ENCODE results near the gene G3BP1.

Gene G3BP1

GRCh38 chr5:151810897-151811296, 39.1 kb downstream of the G3BP1 start:
- H3K4me2 ChIP-seq (ENCODE audit: low read length), result no peak overlapping the region
- peaks cover 4% of the 10 kb centered on the region for H3K79me2 ChIP-seq (ENCODE audit: insufficient read depth, low read length)
- H2AFZ ChIP-seq (ENCODE audit: low read length), result no peak overlapping the region

GRCh38 chr5:151811593-151812321, 40.0 kb downstream of the G3BP1 start:
- Histone ChIP-seq H3K9me2 (ENCODE audit: low read depth, low read length) (no peaks in the 10 kb centered on the region), H3K27me3 (ENCODE audit: insufficient read depth, low read length) (no peaks in the 10 kb centered on the region), H3K27ac (ENCODE audit: low read depth, low read length, poor library complexity, severe bottlenecking) (no peak overlapping the region), H4K20me1 (ENCODE audit: insufficient read depth, low read length) (0 out of 2 replicates have a peak, but pooled peaks cover 3% of the 10 kb centered on the region), H3K79me2 (ENCODE audit: insufficient read depth, low read length) (peaks cover 4% of the 10 kb centered on the region), H3K9ac (ENCODE audit: low read length) (no peak overlapping the region), H3F3A (ENCODE audit: insufficient read depth, low read length) (no peaks in the 10 kb centered on the region), H2AFZ (ENCODE audit: low read length) (no peak overlapping the region), H3K4me2 (ENCODE audit: low read length) (no peak overlapping the region), H3K36me3 (ENCODE audit: insufficient read depth, low read length) (peaks cover 95% of the 10 kb centered on the region), H3K4me1 (ENCODE audit: insufficient read depth, low read length, severe bottlenecking) (no peaks in the 10 kb centered on the region), H3K4me3 (ENCODE audit: low read depth, low read length, poor library complexity, severe bottlenecking) (no peak overlapping the region), H3K9me3 (ENCODE audit: low read length) (no peaks in the 10 kb centered on the region)
- TF ChIP-seq CTCF (IDR thresholded peaks at IDR 0.05; ENCODE audit: low read length) (no peak), EZH2 (IDR thresholded peaks at IDR 0.05; ENCODE audit: borderline replicate concordance, low read length) (no peak)

More at GRCh38 chr5:151810897-151811296, 39.1 kb downstream of the G3BP1 start:
- Histone ChIP-seq H3F3A (ENCODE audit: insufficient read depth, low read length) (no peaks in the 10 kb centered on the region), H3K9ac (ENCODE audit: low read length) (no peak overlapping the region), H3K9me3 (ENCODE audit: low read length) (no peaks in the 10 kb centered on the region), H3K27ac (ENCODE audit: low read depth, low read length, poor library complexity, severe bottlenecking) (no peak overlapping the region), H3K4me3 (ENCODE audit: low read depth, low read length, poor library complexity, severe bottlenecking) (no peak overlapping the region), H3K36me3 (ENCODE audit: insufficient read depth, low read length) (peaks cover 99% of the 10 kb centered on the region), H3K27me3 (ENCODE audit: insufficient read depth, low read length) (no peaks in the 10 kb centered on the region), H4K20me1 (ENCODE audit: insufficient read depth, low read length) (0 out of 2 replicates have a peak, but pooled peaks cover 3% of the 10 kb centered on the region), H3K4me1 (ENCODE audit: insufficient read depth, low read length, severe bottlenecking) (no peaks in the 10 kb centered on the region), H3K9me2 (ENCODE audit: low read depth, low read length) (no peaks in the 10 kb centered on the region)
- TF ChIP-seq CTCF (IDR thresholded peaks at IDR 0.05; ENCODE audit: low read length) (no peak), EZH2 (IDR thresholded peaks at IDR 0.05; ENCODE audit: borderline replicate concordance, low read length) (no peak)

GRCh38 chr5:151812757-151813309, 41.1 kb downstream of the G3BP1 start:
- H3K27me3 ChIP-seq (ENCODE audit: insufficient read depth, low read length), result no peaks in the 10 kb centered on the region
- no peak overlapping the region for H3K27ac ChIP-seq (ENCODE audit: low read depth, low read length, poor library complexity, severe bottlenecking)
- H3F3A ChIP-seq (ENCODE audit: insufficient read depth, low read length), result no peaks in the 10 kb centered on the region
- H3K4me3 ChIP-seq (ENCODE audit: low read depth, low read length, poor library complexity, severe bottlenecking), result no peak overlapping the region
- H3K4me1 ChIP-seq (ENCODE audit: insufficient read depth, low read length, severe bottlenecking), result no peaks in the 10 kb centered on the region
- no peaks in the 10 kb centered on the region for H3K9me3 ChIP-seq (ENCODE audit: low read length)
- no peak for TF ChIP-seq EZH2 (IDR thresholded peaks at IDR 0.05; ENCODE audit: borderline replicate concordance, low read length)
- no peak for TF ChIP-seq CTCF (IDR thresholded peaks at IDR 0.05; ENCODE audit: low read length)
- H3K9ac ChIP-seq (ENCODE audit: low read length), result no peak overlapping the region
- H3K4me2 ChIP-seq (ENCODE audit: low read length), result no peak overlapping the region
- H2AFZ ChIP-seq (ENCODE audit: low read length), result no peak overlapping the region
- H4K20me1 ChIP-seq (ENCODE audit: insufficient read depth, low read length), result 0 out of 2 replicates have a peak, but pooled peaks cover 3% of the 10 kb centered on the region
- peaks cover 85% of the 10 kb centered on the region for H3K36me3 ChIP-seq (ENCODE audit: insufficient read depth, low read length)
- H3K79me2 ChIP-seq (ENCODE audit: insufficient read depth, low read length), result peaks cover 4% of the 10 kb centered on the region
- no peaks in the 10 kb centered on the region for H3K9me2 ChIP-seq (ENCODE audit: low read depth, low read length)

All from OCI-LY1 (cell line).